ENCODE data around the gene SPCS2.

SPCS2 gene

GRCh38 chr11:74948898-74949752 is at the start of gene SPCS2, which contains the start of gene XRRA1:
Gene SPCS2, plus strand, starts transcription at chr11:74949266. Its CDS starts 20 bp downstream, at chr11:74949286.
Gene XRRA1, minus strand, starts transcription at chr11:74949091. Its CDS starts 8,213 bp downstream, at chr11:74940878.
- peak; percentile 98 for DNase-seq

- DNase-seq = no peak
Measured at GRCh38 chr11:74902342-74902741, 46.7 kb upstream of the SPCS2 start.

DNA sequence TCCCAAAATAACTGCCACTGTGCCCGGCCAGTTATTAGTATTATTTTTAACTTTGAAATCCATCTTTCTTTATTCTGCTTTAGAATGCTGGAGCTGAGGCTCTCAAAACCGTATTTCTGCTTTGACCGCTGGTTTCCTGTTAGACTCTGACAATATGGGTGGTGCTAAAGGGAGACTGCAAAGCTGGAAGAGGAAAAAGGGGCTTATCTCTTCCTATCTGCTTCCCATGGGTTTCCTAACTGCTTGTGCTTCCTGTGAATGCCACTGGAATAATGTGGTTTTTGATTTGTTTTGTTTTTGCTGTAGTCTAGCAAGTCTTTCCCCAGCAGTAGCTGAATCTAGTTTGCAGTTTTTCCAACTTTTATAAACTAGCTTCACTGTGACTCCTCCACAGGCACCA is 43.7 kb upstream of the SPCS2 start:
- no peak for DNase-seq

DNA sequence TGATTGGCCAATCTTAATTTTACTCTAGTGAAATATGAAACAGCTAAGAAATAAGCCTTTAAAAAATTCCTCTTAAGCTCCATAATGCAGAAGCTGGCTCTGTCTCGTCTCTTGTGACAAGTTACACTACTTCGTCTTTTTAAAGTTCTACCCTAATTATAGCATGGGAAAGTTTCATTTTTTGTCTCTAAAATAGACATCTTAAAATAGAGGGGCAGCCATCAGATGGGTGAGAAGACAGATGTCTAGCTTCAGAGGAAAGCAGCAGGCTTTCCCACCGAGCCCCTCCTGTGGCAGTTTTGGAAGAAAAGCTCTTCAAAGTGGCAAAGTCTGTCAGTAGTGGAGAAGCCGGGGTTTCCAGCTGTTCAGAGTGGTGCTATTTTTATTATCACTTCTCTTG is 39.7 kb upstream of the SPCS2 start:
- DNase-seq = no peak

- DNase-seq = no peak
Measured at GRCh38 chr11:74909812-74910211, 39.3 kb upstream of the SPCS2 start.

- DNase-seq = no peak
Measured at GRCh38 chr11:74923125-74923524, 25.9 kb upstream of the SPCS2 start.

DNA sequence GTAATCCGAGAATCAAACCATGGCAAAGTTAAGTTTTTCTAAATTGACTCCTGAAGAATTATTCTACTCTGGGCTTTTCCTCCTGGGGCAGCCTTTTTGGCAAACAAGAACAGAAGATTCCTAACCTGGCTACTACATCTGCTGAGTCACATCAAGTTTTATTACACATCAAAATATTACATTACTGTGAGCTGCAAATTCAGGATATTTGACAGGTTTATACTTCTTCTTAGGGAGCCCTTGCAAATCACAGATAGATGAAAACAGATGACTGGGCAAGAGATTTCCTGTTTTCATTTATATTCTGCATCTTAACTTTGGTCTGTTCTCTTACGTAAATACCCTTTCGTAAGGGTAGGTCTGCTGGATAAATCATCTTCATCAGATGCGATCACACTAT is 23.8 kb upstream of the SPCS2 start:
- peak; percentile 89 for DNase-seq

DNA sequence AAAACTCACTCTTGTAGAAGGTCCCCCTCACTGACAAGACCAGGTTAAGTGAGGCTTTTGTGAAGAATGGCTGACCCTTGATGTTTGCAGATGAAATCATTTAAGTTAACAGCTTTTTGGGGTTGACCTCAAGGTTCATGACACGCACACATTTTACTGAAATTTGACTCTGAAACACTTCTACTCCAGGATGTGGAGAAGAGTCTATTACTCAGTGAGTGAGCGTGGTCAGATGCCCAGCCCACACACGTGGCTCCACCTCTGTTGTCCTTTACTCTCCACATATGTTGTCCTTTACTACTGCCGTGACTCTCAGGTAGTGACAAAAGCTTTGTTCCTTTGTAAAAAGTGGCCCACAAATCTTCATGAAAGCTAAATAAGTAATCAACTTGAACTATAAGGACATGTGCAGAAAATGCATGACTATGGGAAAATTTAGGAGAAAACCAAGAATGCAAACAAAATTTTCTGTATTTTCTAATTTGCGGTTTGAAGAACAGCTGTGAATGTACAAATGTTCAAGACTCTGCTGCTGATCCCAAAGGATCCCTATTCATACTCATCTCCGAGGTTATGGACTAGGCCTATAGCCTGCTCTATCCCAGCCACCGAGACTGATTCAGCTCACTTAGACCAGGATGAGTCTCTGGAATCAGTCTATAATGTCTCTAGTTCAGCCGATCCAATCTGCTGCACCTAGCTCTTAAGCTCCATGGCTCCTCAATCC is 22.6 kb upstream of the SPCS2 start:
- peak; percentile 74 for DNase-seq

DNA sequence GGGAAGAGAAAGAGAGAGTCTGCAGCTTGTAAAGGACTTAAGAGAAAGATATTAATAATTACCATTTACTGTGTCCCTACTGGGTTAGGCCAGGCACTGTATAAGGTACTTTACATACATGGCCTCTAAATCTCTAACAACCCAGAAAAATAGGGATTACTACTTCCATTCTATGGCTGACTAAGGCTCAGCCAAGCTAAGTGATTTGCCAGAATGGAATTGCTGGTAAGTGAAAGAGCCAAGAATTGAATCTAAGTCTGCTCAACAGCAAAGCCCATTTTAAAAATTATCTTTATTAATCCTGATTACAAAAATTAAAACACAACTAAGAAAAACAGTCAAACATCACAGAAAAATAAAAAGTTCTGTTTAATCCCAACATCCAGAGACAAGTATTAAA is 21.6 kb upstream of the SPCS2 start:
- peak; percentile 20 for DNase-seq

GRCh38 chr11:74929431-74930363 is 19.4 kb upstream of the SPCS2 start:
- peak; percentile 89 for DNase-seq

DNA sequence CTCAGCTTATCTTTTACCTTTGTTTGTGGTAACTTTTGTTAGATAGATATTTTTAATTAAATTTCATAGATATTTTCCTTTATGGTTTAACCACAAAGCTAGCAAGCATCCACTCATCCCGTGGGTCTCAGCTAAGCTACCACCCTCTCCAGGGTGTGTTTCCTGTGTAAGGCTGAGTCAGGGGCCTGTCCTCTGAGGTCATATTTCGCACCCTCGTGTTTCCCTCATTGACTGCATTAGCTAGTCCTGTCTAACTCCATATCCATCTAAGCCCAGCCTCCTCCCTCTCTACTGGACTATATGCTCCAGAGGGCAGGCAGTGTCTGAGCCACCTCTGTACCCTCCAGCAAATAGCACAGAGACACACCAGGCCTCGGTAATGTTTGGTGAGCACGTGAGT is 16.9 kb upstream of the SPCS2 start:
- peak; percentile 65 for DNase-seq

- peak; percentile 82 for DNase-seq
Measured at GRCh38 chr11:74932797-74933196, 16.3 kb upstream of the SPCS2 start.

DNA sequence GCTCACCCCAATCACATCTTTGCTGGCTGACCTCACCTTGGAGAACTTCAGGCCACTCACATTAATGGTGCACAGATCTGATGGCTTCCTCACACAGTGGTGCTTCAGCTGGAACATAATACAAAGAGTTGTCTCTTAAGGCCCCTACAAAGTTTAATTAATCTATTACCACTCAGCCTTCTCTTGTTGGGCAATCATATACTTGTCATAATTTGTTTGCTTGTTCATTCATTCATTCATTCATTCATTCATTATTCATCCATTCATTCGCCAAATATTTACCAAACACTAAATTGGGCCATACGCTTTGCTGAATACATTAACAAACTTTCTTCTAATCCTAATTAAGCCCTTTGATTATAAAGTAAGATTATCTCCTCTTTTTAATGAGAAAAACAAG is 15.3 kb upstream of the SPCS2 start:
- no peak for DNase-seq

DNA sequence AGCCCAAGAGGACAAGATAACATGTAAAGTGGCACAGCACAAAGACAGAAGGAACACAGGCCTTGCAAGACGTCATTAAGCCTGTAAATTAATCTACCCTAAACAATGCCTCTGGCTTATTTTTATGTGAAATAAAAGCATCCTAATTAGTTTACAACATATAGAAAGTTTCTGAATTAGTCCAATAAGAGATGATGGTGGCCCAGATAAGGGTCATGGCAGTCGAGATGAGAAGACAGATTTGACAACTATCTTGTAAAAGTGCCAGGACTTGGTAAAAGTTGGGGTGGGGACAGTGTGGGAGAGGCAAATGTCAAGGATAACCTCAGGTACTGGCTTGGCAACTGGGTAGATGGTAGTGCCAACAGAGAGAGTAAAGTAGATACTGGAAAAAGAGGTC is 13.8 kb upstream of the SPCS2 start:
- no peak for DNase-seq

DNA sequence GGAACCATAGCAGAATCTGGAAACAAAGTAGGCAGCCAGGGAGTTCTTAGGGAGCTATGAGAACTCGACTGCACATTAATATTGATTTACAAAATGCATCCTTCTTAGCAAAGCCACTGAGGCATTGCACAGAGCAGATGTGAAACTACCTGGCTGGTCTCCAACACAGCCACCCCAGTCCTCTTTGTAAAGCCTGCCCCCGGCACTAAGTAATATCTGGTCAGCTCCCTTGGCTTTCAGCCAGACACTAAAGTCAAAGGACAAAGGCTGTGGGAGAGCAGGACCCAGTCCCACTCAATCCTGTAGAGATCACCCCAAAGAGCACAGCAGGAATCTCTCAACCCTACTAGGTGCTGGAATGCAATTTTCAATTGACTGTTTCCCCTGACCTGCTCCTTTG is 13.0 kb upstream of the SPCS2 start:
- no peak for DNase-seq

DNA sequence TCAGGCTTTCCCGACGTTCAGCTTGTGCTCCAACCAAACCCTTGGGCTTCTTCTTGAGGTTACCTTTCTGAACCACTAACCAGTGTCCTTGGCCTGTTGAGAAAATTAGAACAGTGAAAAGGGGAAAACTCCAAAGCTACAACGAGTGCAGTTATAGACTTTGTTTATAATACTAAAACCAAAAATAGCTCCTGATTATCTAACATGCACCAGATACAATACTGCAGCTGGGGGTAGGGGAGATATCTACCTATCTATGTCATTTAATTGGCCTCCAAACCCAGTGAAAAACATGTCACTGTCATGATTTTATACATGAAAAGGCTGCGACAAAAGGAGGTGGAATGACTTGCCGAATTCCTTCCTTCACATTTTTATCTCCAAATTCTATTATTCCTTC is 12.1 kb upstream of the SPCS2 start:
- no peak for DNase-seq

DNA sequence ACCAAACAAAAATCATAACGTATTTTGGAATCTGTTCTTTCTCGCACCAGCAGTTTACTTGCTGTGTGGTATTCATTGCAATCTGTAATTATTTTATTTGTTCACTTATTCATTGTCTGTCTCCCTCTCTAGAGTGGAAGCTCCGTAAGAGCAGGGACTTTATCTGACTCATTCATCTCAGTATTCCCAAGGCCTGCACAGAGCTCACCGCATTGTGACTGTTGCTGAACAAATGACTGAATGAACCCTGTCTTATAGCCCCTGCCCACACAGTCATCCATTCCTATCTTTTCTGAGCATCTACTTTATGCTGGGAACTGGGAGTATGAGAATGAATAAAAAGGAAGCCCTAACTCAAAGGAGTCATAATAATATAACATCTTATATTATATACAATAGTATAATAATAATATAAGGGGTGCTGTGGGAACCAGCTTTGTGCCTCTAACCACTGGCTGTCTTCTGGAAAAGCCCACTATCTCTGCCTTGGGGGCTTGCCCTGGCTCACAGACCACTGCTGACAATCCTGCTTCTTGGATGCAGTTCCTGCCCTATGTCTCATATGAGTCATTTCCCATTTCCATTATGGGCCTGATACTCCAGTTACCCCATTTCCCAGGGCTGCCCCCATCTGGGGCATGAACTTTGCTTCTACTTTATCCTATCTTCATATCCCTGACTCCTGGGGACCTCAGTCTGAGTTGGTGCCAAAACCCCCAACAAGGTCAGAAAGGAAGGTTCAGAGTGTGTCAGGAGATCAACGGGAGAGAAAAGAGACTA is 11.2 kb upstream of the SPCS2 start:
- peak; percentile 48 for DNase-seq

GRCh38 chr11:74941492-74941891 is 7.6 kb upstream of the SPCS2 start:
- no peak for DNase-seq

- DNase-seq = no peak
Measured at GRCh38 chr11:74942073-74942759, 6.8 kb upstream of the SPCS2 start.

- DNase-seq = peak; percentile 19
Measured at GRCh38 chr11:74948546-74948897, 544 bp upstream of the SPCS2 start.

DNA sequence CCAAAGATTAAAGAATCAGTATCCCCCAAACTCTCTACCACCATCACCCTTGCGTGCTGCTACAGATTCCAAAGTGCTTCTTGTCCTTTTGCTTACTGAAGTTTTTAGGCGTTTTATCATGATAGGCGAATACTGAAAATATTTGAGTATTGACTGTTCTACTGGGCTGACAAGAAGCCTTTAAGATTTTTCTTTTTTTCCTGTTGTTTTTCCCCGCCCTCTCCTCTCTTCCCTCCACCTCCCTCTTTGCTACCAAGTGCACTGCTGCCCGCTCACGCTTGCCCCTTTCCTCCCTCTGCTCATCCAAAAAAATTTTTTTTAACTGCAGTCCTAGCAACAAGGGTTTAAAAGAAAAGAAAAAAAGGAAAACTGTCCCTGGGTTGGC is 679 bp downstream of the SPCS2 start:
- peak; percentile 19 for DNase-seq
